BLaER1 (cell line): ENCODE data around the gene TEAD4.
A peak's percentile ranks its signal among the peaks of the same experiment; 100 is the strongest.

ENCODE experiments used
- H3K27ac ChIP-seq: shearing (Covaris generic); formaldehyde crosslinking; 2 replicates; pipeline ENCODE4 v1.8.1; 2022
- H3K27me3 ChIP-seq: shearing (Covaris generic); formaldehyde crosslinking; 2 replicates; pipeline ENCODE4 v1.8.1; 2022
- H3K36me3 ChIP-seq: shearing (Covaris generic); formaldehyde crosslinking; 2 replicates; pipeline ENCODE4 v1.8.1; 2022
- H3K4me1 ChIP-seq: shearing (Covaris generic); formaldehyde crosslinking; 2 replicates; pipeline ENCODE4 v1.8.1; 2022
- H3K4me2 ChIP-seq: shearing (Covaris generic); formaldehyde crosslinking; 2 replicates; pipeline ENCODE4 v1.8.1; 2022
- H3K4me3 ChIP-seq: shearing (Covaris generic); formaldehyde crosslinking; 2 replicates; pipeline ENCODE4 v1.8.1; 2022
- H3K9ac ChIP-seq: shearing (Covaris generic); formaldehyde crosslinking; 2 replicates; pipeline ENCODE4 v1.8.1; 2022
- H3K9me3 ChIP-seq: shearing (Covaris generic); formaldehyde crosslinking; 2 replicates; pipeline ENCODE4 v1.8.1; 2022
- H4K20me1 ChIP-seq: shearing (Covaris generic); formaldehyde crosslinking; 2 replicates; pipeline ENCODE4 v1.8.1; 2022
- Cebpa-rat ChIP-seq: shearing (Covaris generic); IDR thresholded peaks from 2 replicates; pipeline ENCODE4 v1.8.1; 2022

Gene TEAD4

GRCh38 chr12:3020399-3020798, 61.2 kb downstream of the TEAD4 start:
- H3K4me1 ChIP-seq = no peaks in the 10 kb centered on the region
- H3K36me3 ChIP-seq = peaks cover 89% of the 10 kb centered on the region
- H3K27ac ChIP-seq = no peak overlapping the region
- no peak overlapping the region for H3K4me3 ChIP-seq
- no peak overlapping the region for H3K4me2 ChIP-seq
- no peak overlapping the region for H3K9ac ChIP-seq
- H4K20me1 ChIP-seq = peaks cover 1% of the 10 kb centered on the region; the same call in 1 of the 2 replicates
- TF ChIP-seq Cebpa-rat = no peak
- no peaks in the 10 kb centered on the region for H3K9me3 ChIP-seq
- no peaks in the 10 kb centered on the region for H3K27me3 ChIP-seq

DNA sequence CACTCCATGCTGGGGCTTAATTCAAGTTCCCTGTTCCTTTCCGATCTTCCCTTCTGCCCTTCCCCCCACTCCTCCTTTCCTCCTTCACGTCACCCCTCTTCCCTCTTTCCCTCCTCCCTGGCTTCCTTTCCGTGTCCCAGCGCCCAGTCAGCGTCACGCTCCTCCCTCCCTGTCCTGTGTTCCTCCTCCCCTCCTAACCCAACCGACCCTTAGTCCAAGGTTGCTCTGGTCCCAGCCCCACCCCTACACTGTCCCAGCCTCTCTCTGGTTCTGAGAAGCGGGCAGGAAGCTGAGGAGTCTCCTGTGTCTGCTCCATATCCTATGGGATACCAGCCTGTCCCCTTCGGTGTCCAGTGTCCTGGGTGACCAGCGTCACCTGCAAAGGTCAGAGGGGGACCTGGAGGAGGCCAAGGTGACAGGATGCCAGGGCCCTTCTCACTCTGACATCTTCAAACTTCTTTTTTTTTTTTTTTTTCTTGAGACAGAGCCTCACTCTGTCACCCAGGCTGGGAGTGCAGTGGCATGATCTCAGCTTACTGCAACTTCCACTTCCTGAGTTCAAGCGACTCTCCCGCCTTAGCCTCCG, 61.7 kb downstream of the TEAD4 start:
- H3K4me3 ChIP-seq = no peak overlapping the region
- H3K9ac ChIP-seq = no peak overlapping the region
- peaks cover 89% of the 10 kb centered on the region for H3K36me3 ChIP-seq
- H3K27me3 ChIP-seq = no peaks in the 10 kb centered on the region
- H3K4me1 ChIP-seq = no peaks in the 10 kb centered on the region
- no peak overlapping the region for H3K4me2 ChIP-seq
- no peak overlapping the region for H3K27ac ChIP-seq
- H3K9me3 ChIP-seq = no peaks in the 10 kb centered on the region
- H4K20me1 ChIP-seq = no peaks in the 10 kb centered on the region
- no peak for TF ChIP-seq Cebpa-rat

DNA sequence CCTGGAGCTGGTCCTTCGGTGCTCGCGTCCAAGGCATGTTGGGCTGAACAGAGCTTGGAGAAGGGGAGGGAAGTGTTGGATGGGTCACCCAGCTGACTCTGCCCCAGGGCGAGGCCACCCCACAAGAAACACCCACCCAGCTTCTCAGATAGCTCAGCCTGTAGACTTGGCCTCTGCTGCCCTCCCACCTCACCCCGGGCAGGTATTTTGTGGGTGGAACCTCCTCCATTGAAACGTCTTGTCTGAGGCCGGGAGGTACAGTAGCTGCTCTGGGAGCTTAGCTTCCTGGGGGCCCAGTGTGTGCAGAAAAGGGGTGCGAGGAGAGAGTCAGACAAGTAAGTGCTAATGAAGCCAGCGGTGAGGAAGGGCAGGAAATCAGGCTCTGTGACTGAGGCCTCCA, 63.2 kb downstream of the TEAD4 start:
- H3K36me3 ChIP-seq = peaks cover 89% of the 10 kb centered on the region
- H4K20me1 ChIP-seq = no peaks in the 10 kb centered on the region
- no peak for TF ChIP-seq Cebpa-rat

GRCh38 chr12:3022961-3023360, 63.8 kb downstream of the TEAD4 start:
- TF ChIP-seq Cebpa-rat = no peak
- Histone ChIP-seq H3K4me2 (no peak overlapping the region), H3K4me1 (no peaks in the 10 kb centered on the region), H3K9ac (no peak overlapping the region), H3K4me3 (no peak overlapping the region), H3K9me3 (no peaks in the 10 kb centered on the region), H4K20me1 (no peaks in the 10 kb centered on the region), H3K36me3 (peaks cover 89% of the 10 kb centered on the region), H3K27ac (no peak overlapping the region), H3K27me3 (no peaks in the 10 kb centered on the region)

More for the DNA sequence above, 63.2 kb downstream of the TEAD4 start:
- no peak overlapping the region for H3K27ac ChIP-seq
- H3K9me3 ChIP-seq = no peaks in the 10 kb centered on the region
- no peaks in the 10 kb centered on the region for H3K27me3 ChIP-seq
- H3K4me3 ChIP-seq = no peak overlapping the region
- no peaks in the 10 kb centered on the region for H3K4me1 ChIP-seq
- H3K9ac ChIP-seq = no peak overlapping the region
- no peak overlapping the region for H3K4me2 ChIP-seq

DNA sequence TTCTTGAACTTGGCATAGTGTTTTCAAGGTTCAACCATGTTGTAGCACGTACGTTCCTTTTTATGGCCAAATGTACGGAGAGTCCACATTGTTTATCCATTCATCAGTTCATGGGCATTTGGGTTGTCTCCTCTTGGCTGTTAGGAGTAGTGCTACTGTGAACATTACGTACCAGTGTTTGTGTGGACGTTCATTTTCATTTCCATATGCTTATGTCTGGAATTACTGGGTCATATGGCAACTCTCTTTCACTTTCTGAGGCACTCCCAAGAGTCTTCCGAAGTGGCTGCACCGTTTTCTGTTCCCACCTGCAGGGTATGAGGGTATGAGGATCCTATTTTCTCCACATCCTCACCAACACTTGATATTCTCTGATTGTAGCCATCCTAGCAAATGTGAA, 68.9 kb downstream of the TEAD4 start:
- Histone ChIP-seq H3K27me3 (no peaks in the 10 kb centered on the region), H3K36me3 (peaks cover 83% of the 10 kb centered on the region), H3K27ac (no peak overlapping the region), H3K9me3 (no peaks in the 10 kb centered on the region), H3K9ac (no peak overlapping the region), H3K4me2 (no peak overlapping the region), H3K4me3 (no peak overlapping the region), H4K20me1 (no peaks in the 10 kb centered on the region), H3K4me1 (no peaks in the 10 kb centered on the region)
- TF ChIP-seq Cebpa-rat = no peak

- H3K36me3 ChIP-seq = peaks cover 77% of the 10 kb centered on the region
- TF ChIP-seq Cebpa-rat = no peak
- H3K9me3 ChIP-seq = no peaks in the 10 kb centered on the region
- no peak overlapping the region for H3K9ac ChIP-seq
- H3K27ac ChIP-seq = no peak overlapping the region
- no peaks in the 10 kb centered on the region for H3K27me3 ChIP-seq
- H4K20me1 ChIP-seq = peaks cover 12% of the 10 kb centered on the region
- peaks cover 21% of the 10 kb centered on the region for H3K4me1 ChIP-seq
- H3K4me2 ChIP-seq = no peak overlapping the region
- no peak overlapping the region for H3K4me3 ChIP-seq
Measured at GRCh38 chr12:3030821-3031429, 71.7 kb downstream of the TEAD4 start.

DNA sequence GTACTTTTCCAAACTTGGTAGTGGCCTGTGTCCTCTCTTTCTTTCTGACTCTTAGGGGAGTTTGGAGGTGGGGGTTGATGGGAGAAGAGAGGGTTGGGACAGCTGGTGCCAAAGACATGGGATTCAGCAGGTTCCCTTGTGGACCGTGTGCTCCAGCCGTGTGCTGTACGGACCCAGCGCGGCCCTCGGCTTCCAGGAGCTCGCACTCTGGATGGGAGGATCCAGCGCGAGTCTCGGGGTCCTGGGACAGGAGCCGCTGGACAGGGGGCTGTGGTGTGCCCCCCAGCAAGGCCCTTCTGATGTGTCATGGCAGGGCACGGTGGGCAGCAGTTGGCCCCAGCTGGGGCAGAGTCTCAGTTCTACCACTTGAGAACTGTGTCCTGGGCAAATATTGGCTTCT, 73.0 kb downstream of the TEAD4 start:
- no peak for TF ChIP-seq Cebpa-rat
- H4K20me1 ChIP-seq = peaks cover 25% of the 10 kb centered on the region
- no peak overlapping the region for H3K27ac ChIP-seq
- H3K4me3 ChIP-seq = no peak overlapping the region
- H3K4me2 ChIP-seq = no peak overlapping the region
- H3K27me3 ChIP-seq = no peaks in the 10 kb centered on the region
- no peaks in the 10 kb centered on the region for H3K9me3 ChIP-seq
- peaks cover 64% of the 10 kb centered on the region for H3K36me3 ChIP-seq
- no peak overlapping the region for H3K9ac ChIP-seq
- peaks cover 34% of the 10 kb centered on the region for H3K4me1 ChIP-seq

DNA sequence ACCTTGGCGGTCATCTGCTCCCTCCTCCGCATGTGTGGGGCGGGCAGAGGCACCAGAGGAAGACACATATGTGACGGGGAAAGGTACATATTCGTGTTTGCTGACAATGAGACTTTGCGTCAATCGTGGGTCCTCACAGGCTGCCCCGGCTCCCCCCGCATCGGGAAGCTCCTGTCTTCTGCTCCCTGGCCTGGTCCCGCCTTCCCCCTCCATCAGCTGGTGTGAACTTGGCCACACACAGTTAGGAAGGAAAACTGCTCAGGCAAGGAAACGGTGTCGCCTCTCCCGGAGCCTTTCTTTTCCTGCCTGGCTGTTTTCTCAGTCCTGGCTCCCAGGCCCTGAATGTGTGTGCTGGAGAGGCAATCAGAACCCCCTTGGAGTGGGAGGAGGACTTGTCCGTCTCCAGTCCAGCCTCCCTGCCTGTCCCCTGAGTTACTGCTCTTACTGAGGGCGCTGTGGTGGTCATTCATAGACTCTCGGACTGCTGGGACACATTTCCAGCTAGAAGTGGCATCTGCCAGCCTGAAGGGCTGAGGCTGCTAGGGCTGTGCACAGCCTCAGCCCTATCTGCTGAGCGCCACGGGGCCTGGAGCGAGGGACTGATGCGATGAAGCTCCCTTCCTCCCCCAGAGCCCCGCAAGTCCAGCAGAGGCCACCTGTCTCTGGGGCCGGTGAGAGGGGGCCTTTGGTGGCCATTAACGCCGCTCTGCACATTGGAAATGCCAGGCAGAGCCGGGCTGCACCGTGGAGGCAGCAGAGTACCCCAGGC, 73.8 kb downstream of the TEAD4 start:
- Histone ChIP-seq H3K9me3 (no peaks in the 10 kb centered on the region), H4K20me1 (peaks cover 33% of the 10 kb centered on the region), H3K27me3 (0 out of 2 replicates have a peak, but pooled peaks cover 1% of the 10 kb centered on the region), H3K36me3 (peaks cover 61% of the 10 kb centered on the region), H3K4me1 (peaks cover 42% of the 10 kb centered on the region), H3K4me3 (no peak overlapping the region), H3K27ac (no peak overlapping the region), H3K9ac (no peak overlapping the region), H3K4me2 (no peak overlapping the region)
- no peak for TF ChIP-seq Cebpa-rat

DNA sequence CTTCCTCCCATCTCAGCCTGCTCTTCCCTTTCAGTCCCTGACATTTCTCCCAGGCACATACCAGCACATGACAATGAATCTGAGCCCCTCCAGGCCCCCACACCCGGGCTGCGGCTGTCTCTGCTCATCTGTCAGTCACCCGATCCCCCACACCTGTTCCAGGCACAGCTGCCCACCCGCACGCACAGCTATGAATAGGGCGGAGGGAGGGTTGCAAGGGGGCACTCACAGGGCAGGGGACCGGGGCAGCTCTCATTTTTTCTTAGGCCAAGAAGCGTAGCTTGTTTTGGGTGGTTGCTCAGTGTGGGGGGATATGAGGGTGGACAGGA, 74.3 kb downstream of the TEAD4 start:
- peaks cover 38% of the 10 kb centered on the region for H4K20me1 ChIP-seq
- peaks cover 61% of the 10 kb centered on the region for H3K36me3 ChIP-seq

More for the DNA sequence above, 74.3 kb downstream of the TEAD4 start:
- Histone ChIP-seq H3K9me3 (no peaks in the 10 kb centered on the region), H3K9ac (no peak overlapping the region), H3K4me3 (no peak overlapping the region), H3K27me3 (0 out of 2 replicates have a peak, but pooled peaks cover 3% of the 10 kb centered on the region), H3K4me2 (peak overlapping the region; percentile 45; the same call in 1 of the 2 replicates), H3K4me1 (peaks cover 47% of the 10 kb centered on the region), H3K27ac (no peak overlapping the region)
- no peak for TF ChIP-seq Cebpa-rat
